Activated T-helper 2 cell treated with anti-CD3 and anti-CD28 coated beads, Interferon-gamma antibody, Interleukin-2, Interleukin-4, amounts not matched to agents 10 μg/mL and 5 μg/mL and 100 μg/mL, durations not matched to agents 14 hours and 24 hours and 36 hours (primary cell): ENCODE data around the gene ANKRD9. TPM values are rescaled to one million over a fixed set of nuclear protein-coding genes. Genes with fewer than 3 reads are reported as not detected.
"Not testable (repeated sequence)": the region's sequence is repeated elsewhere in the genome, so short reads cannot be mapped to it uniquely, and the experiment has no call there.

Source experiments
- DNase-seq: peaks from one replicate; pipeline ENCODE4 v3.0.0; 2021; ENCODE audit warnings: low spot score
- H3K27ac Mint-ChIP-seq: one replicate; pipeline ENCODE4 v1.8.0; 2021; ENCODE audit warnings: mixed read lengths
- H3K27me3 Mint-ChIP-seq: one replicate; pipeline ENCODE4 v1.8.0; 2021; ENCODE audit warnings: low read depth, mixed read lengths
- H3K36me3 Mint-ChIP-seq: one replicate; pipeline ENCODE4 v1.8.0; 2021; ENCODE audit warnings: low read depth, mixed read lengths
- H3K4me1 Mint-ChIP-seq: one replicate; pipeline ENCODE4 v1.8.0; 2021; ENCODE audit warnings: low read depth, mixed read lengths
- H3K4me3 Mint-ChIP-seq: one replicate; pipeline ENCODE4 v1.8.0; 2021; ENCODE audit warnings: low read depth, mild to moderate bottlenecking, moderate library complexity, mixed read lengths
- H3K9me3 Mint-ChIP-seq: one replicate; pipeline ENCODE4 v1.8.0; 2021; ENCODE audit warnings: mixed read lengths
- intact Hi-C: fragments of 100-400 bp; cut with micrococcal nuclease; formaldehyde crosslinking; loops from one replicate; pipeline ENCODE4 v1.15.1; 2023
- total RNA-seq: library from RNA; stranded (reverse); gene quantifications from 2 replicates; pipeline ENCODE4 v1.2.3, GENCODE V29; 2022

ANKRD9 gene, protein sequence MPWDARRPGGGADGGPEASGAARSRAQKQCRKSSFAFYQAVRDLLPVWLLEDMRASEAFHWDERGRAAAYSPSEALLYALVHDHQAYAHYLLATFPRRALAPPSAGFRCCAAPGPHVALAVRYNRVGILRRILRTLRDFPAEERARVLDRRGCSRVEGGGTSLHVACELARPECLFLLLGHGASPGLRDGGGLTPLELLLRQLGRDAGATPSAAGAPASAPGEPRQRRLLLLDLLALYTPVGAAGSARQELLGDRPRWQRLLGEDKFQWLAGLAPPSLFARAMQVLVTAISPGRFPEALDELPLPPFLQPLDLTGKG
- 16.9 and 17.0 TPM in 2 replicates for total RNA-seq

DNA sequence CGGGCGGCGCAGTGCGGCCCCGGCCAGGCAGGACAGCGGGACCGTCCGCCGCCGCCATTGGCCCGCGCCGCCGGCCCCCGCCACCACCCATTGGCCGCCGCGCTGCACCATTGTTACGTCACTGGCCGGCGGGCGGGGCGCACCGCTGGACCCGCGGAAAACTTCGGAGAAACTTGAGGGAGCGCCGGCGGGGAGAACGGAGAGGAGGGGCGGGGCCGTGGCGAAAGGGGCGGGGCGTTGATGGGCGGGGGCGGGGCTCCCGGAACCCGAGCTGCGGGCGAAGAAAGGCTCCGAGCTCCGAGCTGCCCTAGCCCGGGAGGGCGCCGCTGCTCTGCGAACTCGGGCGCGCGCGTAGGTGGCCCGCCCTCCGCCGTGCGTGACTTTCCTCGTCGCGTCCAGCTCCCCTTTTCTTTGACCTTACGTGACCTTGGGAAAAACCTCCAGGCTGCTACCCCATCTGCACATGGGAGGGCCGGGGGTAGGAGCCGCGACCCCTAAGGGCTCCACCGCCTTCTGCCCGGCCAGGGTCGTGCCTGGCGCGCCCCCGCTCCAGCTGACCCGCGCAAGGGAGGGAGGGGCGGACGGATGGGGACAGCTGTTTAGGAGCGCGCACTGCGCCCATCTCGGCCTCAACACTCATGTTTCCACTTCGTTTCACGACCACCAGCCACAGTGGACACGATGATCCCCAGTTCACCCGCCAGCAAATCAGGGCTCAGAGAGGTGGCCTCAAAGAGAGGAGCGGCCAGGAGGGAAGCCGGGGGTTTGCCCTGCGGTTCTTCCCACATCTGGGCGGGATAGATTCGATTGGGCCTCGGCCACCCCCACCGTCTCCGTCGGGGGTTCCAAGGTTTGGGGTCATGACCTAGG is at the start of gene ANKRD9:
Gene ANKRD9, minus strand, starts transcription at position 31 of the 870 bp plus-strand sequence. CDS start 1,887 bp downstream, outside the sequence.
- Mint-ChIP-seq H3K27me3 (no peaks in the 10 kb centered on the region), H3K9me3 (no peaks in the 10 kb centered on the region), H3K4me1 (peaks cover 12% of the 10 kb centered on the region), H3K36me3 (peaks cover 9% of the 10 kb centered on the region), H3K27ac (peak within 1 kb of the TSS; percentile 52), H3K4me3 (peak within 1 kb of the TSS; percentile 81)
- DNase-seq, result peak; percentile 87
- intact Hi-C loops, result loop anchor here (1.0 to 10.0 kb wide), 3 partner anchors 14 to 548 kb away; partner anchors contain the start of genes DYNC1H1 and HSP90AA1

DNA sequence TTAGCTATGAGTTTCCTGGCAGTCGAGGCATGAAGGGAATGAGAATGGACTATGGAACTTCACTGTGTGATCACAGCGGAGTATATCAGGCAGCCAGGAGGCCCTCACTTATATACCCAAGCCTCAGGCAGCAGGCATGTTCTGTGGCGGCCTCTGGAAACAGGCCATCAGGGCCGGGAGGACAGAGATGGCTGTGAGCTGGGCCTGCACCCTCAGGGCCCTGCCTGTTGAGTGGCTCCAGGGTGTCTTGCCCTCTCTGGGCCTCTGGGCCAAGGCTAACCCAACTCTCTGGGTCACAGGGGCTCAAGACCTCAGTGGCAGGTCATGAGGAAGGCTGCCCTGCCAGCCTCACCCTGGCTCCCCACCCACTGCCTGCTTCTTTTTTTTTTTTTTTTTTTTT is 49.0 kb upstream of the ANKRD9 start:
- DNase-seq, result no peak
- no peak overlapping the region for H3K4me3 Mint-ChIP-seq
- H3K27me3 Mint-ChIP-seq, result no peaks in the 10 kb centered on the region
- no peaks in the 10 kb centered on the region for H3K9me3 Mint-ChIP-seq
- H3K27ac Mint-ChIP-seq, result no peak overlapping the region
- peaks cover 2% of the 10 kb centered on the region for H3K4me1 Mint-ChIP-seq
- H3K36me3 Mint-ChIP-seq, result no peaks in the 10 kb centered on the region
- intact Hi-C loops, result no loop called here

DNA sequence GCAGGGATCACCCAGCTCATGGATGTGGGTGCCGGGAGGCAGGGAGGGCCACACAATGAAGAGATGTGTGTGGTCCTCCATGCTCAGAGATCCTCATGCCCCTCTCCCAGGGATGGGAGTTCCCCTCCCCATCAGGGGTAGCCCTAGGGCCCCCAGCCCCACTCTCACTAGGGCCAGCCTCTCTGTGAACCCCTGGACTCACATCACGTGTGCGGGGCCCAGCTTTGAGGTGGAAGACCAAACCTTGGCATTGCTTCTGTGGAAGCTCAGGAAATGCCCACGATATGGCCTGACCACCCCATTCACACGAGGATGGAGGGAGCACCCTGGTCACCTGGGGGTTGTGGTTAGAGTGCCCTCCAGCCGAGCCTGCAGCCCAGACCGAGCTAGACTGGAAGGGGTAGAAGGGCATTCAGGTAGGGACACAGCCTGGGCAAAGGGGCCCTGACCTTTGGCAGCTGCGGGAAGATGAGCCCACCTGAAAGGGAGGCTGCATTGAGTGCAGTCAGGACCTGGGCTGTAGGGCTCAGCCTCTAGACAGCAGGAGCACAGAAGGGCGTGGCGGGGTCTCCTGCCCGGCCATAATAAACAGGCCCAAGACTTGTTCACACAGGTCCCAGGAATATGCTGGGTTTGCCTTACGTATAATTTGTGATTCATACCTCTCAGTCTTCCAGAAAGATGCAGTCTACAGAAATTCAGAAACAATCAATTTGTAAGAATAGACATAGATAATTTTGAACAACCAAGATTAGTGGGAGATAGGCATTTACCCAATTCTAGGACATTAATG is 48.1 kb upstream of the ANKRD9 start:
- H3K36me3 Mint-ChIP-seq, result no peaks in the 10 kb centered on the region
- DNase-seq, result no peak
- intact Hi-C loops, result no loop called here
- H3K4me3 Mint-ChIP-seq, result no peak overlapping the region
- H3K27me3 Mint-ChIP-seq, result no peaks in the 10 kb centered on the region
- peaks cover 2% of the 10 kb centered on the region for H3K4me1 Mint-ChIP-seq
- H3K9me3 Mint-ChIP-seq, result no peaks in the 10 kb centered on the region
- H3K27ac Mint-ChIP-seq, result no peak overlapping the region

DNA sequence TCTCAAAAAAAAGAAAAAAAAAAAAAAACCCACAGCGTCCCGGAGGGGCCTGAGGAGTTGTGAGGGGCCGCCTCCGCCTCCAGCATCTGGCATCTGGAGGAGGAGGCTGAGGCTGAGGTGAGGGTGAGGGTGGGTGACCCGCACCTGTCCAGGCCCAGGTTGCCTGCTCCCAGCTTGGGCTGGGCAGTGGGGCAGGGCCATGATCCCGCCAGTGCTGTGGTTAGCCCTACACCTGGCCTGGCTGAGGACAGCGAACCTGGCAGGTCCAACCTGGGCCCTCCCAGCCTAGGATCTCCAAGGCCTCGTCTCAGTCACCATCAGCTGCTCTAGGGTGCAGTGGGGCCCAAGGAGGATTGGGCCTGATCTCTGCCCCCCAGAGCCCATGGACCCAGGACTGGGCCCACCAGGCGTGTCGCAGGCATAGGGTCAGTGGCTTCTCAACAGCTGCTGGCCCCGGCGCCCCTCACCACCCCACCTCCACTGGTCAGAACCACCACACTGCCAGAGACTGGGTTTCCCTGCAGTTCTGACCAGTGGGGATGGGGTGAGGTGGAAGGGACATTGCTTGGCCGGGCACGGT is 46.6 kb upstream of the ANKRD9 start:
- no peak overlapping the region for H3K27ac Mint-ChIP-seq
- H3K9me3 Mint-ChIP-seq, result no peaks in the 10 kb centered on the region
- intact Hi-C loops, result no loop called here
- no peak for DNase-seq
- H3K4me3 Mint-ChIP-seq, result peak overlapping the region; percentile 21
- H3K27me3 Mint-ChIP-seq, result no peaks in the 10 kb centered on the region
- no peaks in the 10 kb centered on the region for H3K36me3 Mint-ChIP-seq
- H3K4me1 Mint-ChIP-seq, result peaks cover 2% of the 10 kb centered on the region

DNA sequence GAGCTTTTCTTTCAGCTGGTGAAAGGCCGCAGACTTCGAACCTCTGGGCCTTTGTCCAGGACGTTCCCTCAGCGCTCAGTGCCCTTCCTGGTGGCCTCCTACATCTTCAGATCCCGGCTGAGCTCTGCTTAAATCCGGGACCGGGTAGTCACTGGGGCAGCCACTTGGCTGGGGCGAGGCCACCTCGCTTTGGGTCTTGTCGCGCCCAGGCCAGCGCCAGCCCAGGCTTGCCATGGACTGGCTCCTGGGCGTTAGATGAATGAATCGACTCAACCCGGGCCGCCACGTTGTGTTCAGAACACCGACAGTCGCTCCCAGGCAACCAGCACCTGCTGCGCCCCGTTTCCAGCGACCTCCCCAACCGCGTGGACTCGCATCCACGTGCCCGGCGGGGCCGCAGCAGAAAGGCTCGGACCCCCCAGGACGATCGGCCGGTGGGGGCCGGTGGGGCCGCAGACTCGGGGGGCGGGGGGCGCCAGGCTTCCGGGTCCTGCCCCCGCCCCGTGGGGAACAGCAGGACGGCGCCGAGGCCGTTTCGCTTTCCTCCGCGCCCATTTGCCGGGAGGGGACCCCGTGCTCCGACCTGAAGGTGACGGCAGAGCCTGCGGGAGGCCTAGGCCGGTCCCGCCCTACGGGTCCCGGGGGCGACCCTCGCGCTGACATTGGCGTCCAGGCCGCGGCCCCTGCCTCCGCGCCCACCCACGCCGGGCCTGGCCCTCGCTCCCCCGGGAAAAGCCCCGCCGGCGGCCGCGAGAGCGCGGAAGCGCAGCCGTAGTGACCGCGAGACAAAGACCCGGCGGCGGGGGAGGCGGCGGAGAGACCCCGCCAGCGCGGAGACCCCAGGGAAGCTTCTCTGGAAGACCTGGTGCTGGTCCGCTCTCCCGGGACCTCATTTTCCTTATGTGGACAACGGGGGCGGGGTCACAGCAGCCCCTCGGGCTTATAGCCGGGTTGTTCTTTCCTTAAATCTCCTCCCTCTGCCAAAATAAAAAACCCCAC is 45.5 kb upstream of the ANKRD9 start:
- Mint-ChIP-seq H3K9me3 (no peaks in the 10 kb centered on the region), H3K4me1 (peaks cover 2% of the 10 kb centered on the region), H3K36me3 (no peaks in the 10 kb centered on the region), H3K27me3 (peaks cover 2% of the 10 kb centered on the region), H3K4me3 (peak overlapping the region; percentile 60), H3K27ac (peak overlapping the region; percentile 38)
- intact Hi-C loops, result loop anchor here (2.0 kb wide), 1 partner anchor 30 kb away; no protein-coding TSS in a partner anchor
- peak; percentile 59 for DNase-seq

DNA sequence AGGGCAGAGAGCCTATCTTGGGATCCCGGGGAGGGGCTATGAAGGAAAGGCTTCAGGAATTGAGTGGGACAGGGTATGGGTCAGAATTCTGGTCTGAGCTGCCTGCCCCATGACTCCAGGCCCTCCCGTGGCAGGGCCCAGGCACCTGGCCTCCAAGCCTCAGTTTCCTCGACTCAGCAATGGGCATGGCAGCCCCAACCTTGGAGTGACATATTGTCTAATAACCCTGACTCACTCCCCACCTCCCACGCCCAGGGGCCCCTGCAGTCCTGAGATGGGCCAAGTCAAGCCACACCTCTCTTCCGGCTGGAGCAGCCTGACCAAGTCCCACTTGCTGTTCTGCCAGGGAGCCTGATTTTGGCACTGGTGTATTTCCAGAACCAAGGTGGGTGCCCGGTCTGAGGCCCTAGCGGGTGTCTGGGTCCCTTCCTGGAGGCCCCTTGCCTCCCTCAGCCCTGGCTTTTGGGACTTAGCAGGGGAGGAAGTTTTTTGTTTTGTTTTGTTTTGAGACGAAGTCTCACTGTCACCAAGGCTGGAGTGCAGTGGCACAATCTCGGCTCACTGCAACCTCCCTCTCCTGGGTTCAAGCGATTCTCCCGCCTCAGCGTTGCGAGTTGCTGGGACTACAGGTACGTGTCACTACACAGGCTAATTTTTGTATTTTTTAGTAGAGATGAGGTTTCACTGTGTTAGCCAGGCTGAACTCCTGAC is 42.6 kb upstream of the ANKRD9 start:
- peaks cover 15% of the 10 kb centered on the region for H3K27me3 Mint-ChIP-seq
- no peak overlapping the region for H3K27ac Mint-ChIP-seq
- no peak overlapping the region for H3K4me3 Mint-ChIP-seq
- H3K9me3 Mint-ChIP-seq, result no peaks in the 10 kb centered on the region
- peaks cover 2% of the 10 kb centered on the region for H3K4me1 Mint-ChIP-seq
- H3K36me3 Mint-ChIP-seq, result no peaks in the 10 kb centered on the region
- intact Hi-C loops, result no loop called here
- DNase-seq, result no peak

DNA sequence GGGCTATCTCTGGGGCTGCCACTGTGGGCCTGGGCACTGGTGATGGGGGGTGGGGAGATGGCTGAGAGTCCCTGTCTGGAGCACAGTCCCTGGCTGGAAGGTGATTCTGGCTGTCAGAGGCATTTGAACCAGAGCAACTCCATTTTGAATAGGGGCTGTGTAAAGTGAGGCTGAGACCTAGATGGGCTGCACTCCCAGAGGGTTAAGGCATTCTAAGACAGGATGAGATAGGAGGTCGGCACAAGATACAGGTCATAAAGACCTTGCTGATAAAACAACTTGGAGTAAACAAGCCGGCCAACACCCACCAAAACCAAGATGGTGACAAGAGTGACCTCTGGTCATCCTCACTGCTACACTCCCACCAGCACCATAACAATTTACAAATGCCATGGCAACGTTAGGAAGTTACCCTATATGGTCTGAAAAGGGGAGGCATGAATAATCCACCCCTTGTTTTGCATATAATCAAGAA is 41.4 kb upstream of the ANKRD9 start:
- H3K4me1 Mint-ChIP-seq, H3K4me3 Mint-ChIP-seq, H3K9me3 Mint-ChIP-seq, DNase-seq, H3K27ac Mint-ChIP-seq, H3K36me3 Mint-ChIP-seq, intact Hi-C loops: not testable (repeated sequence)
- H3K27me3 Mint-ChIP-seq, result peaks cover 20% of the 10 kb centered on the region

DNA sequence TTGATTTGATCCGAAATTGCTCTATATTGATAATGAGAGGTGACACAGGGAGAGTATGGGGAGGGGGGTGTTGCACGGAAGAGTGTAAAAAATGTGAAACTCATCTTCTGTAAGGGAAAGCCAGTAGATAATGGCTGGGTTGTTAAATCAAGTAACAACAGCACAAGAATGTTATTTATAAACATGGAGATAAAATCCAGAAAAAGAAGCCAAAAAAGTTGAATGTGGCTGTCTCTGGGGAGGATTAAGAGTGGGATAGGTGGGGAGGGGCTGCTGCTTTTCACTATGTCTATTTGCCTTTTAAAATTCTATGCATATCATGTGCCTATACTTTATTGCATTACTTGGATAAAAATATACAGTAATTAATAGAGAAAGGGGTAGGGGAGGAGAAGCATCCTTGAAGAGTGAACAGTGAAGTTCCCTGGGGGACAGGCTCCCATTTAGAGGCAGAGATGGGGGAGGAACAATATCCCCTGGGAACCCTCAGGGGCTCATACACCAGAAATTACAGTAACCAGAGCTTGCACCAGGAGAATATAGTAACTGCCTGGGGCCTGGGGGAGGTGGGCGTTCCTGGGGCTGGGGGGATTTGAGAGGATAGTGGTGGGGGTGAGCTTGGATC is 39.2 kb upstream of the ANKRD9 start:
- intact Hi-C loops, result no loop called here
- no peaks in the 10 kb centered on the region for H3K4me1 Mint-ChIP-seq

DNA sequence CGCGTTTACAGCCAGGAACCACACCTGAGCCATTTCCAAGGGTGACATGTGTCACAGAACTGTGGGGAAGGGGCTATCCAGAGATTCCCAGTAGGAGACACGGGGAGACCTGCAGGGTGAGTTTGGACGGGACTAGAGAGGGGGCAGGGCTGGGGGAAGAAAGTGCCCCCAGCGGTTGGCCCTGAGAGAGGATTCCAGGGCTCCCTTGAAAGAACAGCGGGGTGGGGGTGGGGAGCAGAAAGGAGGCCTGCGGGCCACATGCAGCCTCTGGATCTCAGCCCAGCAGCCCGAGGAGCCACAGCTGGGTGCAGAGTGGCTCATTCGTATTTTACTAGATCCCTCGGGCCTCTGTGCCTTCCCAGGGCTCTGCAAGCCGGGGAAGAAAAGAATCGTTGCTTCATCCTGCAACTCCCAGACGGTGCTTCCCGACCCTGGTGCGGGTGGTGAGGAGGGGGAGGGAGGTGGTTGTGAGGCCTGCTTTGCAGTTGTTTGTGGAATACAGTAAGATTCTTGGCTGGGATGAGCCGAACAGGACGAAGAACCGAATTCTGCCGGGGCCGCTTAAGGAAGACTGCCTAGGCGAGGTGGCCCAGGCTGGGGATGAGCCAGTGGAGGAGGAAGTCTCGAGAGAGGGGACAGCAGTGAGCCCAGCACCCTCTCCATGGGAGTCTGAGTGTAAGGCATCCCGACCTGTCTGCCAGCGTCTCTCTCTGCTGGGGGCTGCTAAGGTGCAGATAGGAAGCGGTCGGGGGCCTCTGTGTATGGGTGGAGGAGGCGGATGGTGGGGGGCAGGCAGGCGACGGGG is 36.1 kb upstream of the ANKRD9 start:
- Mint-ChIP-seq H3K27me3 (peaks cover 43% of the 10 kb centered on the region), H3K9me3 (no peaks in the 10 kb centered on the region), H3K36me3 (no peaks in the 10 kb centered on the region), H3K27ac (no peak overlapping the region), H3K4me3 (peak overlapping the region; percentile 27), H3K4me1 (no peaks in the 10 kb centered on the region)
- no peak for DNase-seq
- intact Hi-C loops, result no loop called here

More for the DNA sequence above, 39.2 kb upstream of the ANKRD9 start:
- H3K27me3 Mint-ChIP-seq, result peaks cover 34% of the 10 kb centered on the region
- no peaks in the 10 kb centered on the region for H3K36me3 Mint-ChIP-seq
- no peak for DNase-seq
- no peak overlapping the region for H3K4me3 Mint-ChIP-seq
- no peak overlapping the region for H3K27ac Mint-ChIP-seq
- no peaks in the 10 kb centered on the region for H3K9me3 Mint-ChIP-seq

DNA sequence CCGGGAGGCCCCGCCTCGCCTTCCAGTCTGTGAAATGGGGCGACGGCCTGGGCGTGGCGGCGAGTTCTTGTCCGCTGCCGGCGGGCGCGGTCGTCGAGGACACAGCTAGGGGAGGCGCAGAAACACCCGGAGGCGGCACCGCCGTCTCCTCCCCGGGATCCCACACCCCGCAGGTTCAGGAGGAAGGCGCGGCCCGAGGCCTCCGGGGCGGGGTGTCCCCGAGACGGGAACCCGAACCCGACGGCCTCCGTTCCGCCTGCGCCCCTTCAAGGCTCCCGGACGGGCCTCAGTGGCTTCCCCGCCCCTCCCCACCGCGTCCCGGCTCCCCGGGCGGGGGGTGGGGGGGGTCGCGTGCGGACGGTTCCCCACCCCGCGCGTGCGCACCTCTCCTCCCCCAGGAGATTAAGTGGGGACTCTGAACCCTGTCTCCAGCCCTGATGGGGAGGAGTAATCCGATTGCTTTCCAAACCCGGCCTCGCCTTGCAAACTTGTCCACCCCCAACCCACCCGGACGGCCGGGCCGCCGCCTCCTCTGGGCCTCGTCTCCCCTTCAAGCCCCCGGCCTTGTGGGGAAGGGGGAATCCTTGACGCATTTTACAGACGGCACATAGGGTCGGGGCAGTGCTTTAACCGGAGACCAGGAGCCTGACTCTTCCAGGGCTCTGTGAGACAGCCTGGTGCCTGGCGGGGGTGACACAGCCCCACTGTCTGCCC is 35.3 kb upstream of the ANKRD9 start:
- Mint-ChIP-seq H3K4me1 (no peaks in the 10 kb centered on the region), H3K9me3 (no peaks in the 10 kb centered on the region), H3K36me3 (no peaks in the 10 kb centered on the region), H3K27me3 (peaks cover 41% of the 10 kb centered on the region), H3K4me3 (peak overlapping the region; percentile 27), H3K27ac (no peak overlapping the region)
- intact Hi-C loops, result no loop called here
- peak; percentile 53 for DNase-seq
